Muscle of arm (tissue), 12 donors: ENCODE data around the gene NUPR1. TPM values are rescaled to one million over a fixed set of nuclear protein-coding genes. Genes with fewer than 3 reads are reported as not detected.
A peak's percentile ranks its signal among the peaks of the same experiment; 100 is the strongest.
"Not testable (repeated sequence)": the region's sequence is repeated elsewhere in the genome, so short reads cannot be mapped to it uniquely, and the experiment has no call there.

Experiments
- DNase-seq: peaks from one replicate; pipeline ENCODE4 v3.0.0-alpha.2; 2013
- polyA plus RNA-seq, 12 donors: library from polyadenylated mRNA; unstranded; fragments of 120-200 nt; gene quantifications; one replicate each; pipeline ENCODE4 v1.2.1, GENCODE V29; 2013; ENCODE audit not compliant: insufficient read length in 12 of 12

NUPR1 gene
- polyA plus RNA-seq, 12 donors, result 23.0 to 68.0 (median 31.1) TPM; not detected in 1

GRCh38 chr16:28531777-28532744, 6.7 kb downstream of the NUPR1 start:
- peak; percentile 47 for DNase-seq

GRCh38 chr16:28529124-28529523, 9.7 kb downstream of the NUPR1 start:
- no peak for DNase-seq

- DNase-seq, result no peak
Observed at GRCh38 chr16:28528463-28528867, 10.3 kb downstream of the NUPR1 start.

- DNase-seq, result no peak
Observed at GRCh38 chr16:28527985-28528384, 10.8 kb downstream of the NUPR1 start.

- DNase-seq, result not testable (repeated sequence)
Observed at GRCh38 chr16:28527100-28527785, 11.5 kb downstream of the NUPR1 start.

GRCh38 chr16:28526201-28527099, 12.3 kb downstream of the NUPR1 start:
- no peak for DNase-seq

GRCh38 chr16:28524681-28525171, 14.0 kb downstream of the NUPR1 start:
- no peak for DNase-seq

GRCh38 chr16:28522792-28523191, 16.0 kb downstream of the NUPR1 start:
- DNase-seq, result no peak

- no peak for DNase-seq
Observed at GRCh38 chr16:28521436-28521835, 17.3 kb downstream of the NUPR1 start.

- no peak for DNase-seq
Observed at GRCh38 chr16:28520672-28521071, 18.1 kb downstream of the NUPR1 start.

- DNase-seq, result no peak
Observed at GRCh38 chr16:28514246-28514645, 24.5 kb downstream of the NUPR1 start.

- no peak for DNase-seq
Observed at GRCh38 chr16:28513484-28514181, 25.1 kb downstream of the NUPR1 start.

- no peak for DNase-seq
Observed at GRCh38 chr16:28511801-28512789, 26.7 kb downstream of the NUPR1 start.

- no peak for DNase-seq
Observed at GRCh38 chr16:28511031-28511430, 27.7 kb downstream of the NUPR1 start.

- DNase-seq, result no peak
Observed at GRCh38 chr16:28505489-28506137, 33.2 kb downstream of the NUPR1 start.

- no peak for DNase-seq
Observed at GRCh38 chr16:28504707-28505404, 33.9 kb downstream of the NUPR1 start.

GRCh38 chr16:28503470-28504259, 35.1 kb downstream of the NUPR1 start:
- DNase-seq, result no peak

- DNase-seq, result no peak
Observed at GRCh38 chr16:28502290-28502689, 36.5 kb downstream of the NUPR1 start.
